SH-SY5Y (cell line): ENCODE data around the gene NUF2.

Experiments used
- GATA2 ChIP-seq: IDR thresholded peaks from 2 replicates; pipeline ENCODE4 v1.6.1; 2011; ENCODE audit warnings: mild to moderate bottlenecking, low read depth, low read length
- GATA3 ChIP-seq: IDR thresholded peaks from 2 replicates; pipeline ENCODE4 v1.6.1; 2011; ENCODE audit warnings: low read depth, mild to moderate bottlenecking, low read length, moderate library complexity

- TF ChIP-seq GATA2 (no peak), GATA3 (no peak)
Measured at GRCh38 chr1:163331116-163331515, 9.4 kb downstream of the NUF2 start.
